ENCODE measurements around the gene HCK. TPM values are rescaled to one million over a fixed set of nuclear protein-coding genes. Genes with fewer than 3 reads are reported as not detected.

The HCK gene
- total RNA-seq, 1 donor from 2014 or later, result not detected

DNA sequence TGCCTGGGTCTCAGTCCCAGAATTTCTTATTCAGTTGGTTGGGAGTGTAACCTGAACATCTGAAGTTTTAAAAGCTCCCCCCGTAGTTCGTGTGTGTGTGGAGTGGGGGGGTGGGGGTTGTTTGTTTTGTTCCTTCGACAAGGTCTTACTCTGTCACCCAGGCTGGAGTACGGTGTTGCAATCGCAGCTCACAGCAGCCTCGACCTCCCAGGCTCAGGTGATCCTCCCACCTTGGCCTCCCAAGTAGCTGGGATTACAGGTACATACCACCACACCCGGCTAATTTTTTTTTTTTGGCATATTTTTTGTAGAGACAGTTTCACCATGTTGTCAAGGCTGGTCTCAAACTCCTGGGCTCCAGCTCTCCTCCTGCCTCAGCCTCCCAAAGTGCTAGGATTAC lies 38.7 kb upstream of the HCK start:
- H3K27ac Mint-ChIP-seq (ENCODE audit: unreplicated experiment), result no peak overlapping the region
- peaks cover 48% of the 10 kb centered on the region for H3K27me3 Mint-ChIP-seq (ENCODE audit: unreplicated experiment)
- no peaks in the 10 kb centered on the region for H3K36me3 Mint-ChIP-seq (ENCODE audit: unreplicated experiment)
- H3K4me1 Mint-ChIP-seq (ENCODE audit: unreplicated experiment), result peaks cover 2% of the 10 kb centered on the region
- no peak for DNase-seq (ENCODE audit: extremely low spot score, unreplicated experiment)
- H3K9me3 Mint-ChIP-seq (ENCODE audit: unreplicated experiment), result no peaks in the 10 kb centered on the region
- no peak overlapping the region for H3K4me3 Mint-ChIP-seq (ENCODE audit: unreplicated experiment)
- TF ChIP-seq CTCF (IDR thresholded peaks at IDR 0.05), result no peak

DNA sequence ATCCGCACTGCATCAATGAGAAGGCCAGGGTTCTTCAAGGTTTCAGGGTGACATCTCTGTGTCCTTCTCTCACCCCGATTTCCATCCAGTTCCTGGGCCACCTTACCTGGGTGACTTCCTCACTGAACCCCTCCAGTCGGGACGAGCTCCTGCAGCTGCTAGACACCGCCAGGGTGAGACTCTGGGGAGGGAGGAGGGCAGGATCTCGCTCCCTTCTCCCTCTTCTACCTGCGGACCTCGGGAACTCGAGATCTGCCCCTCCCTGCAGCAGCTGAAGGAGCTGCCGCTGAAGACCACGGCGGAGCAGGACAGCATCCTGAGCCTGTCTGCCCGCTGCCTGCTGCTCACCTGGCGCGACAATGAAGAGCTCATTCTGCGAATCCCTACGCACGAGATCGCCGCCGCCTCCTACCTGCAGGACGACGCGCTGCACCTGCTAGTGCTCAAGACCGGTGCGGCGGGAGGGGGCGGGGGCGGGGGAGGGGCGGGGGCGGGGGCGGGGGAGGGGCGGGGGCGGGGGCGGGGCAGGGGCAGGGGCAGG lies 34.3 kb upstream of the HCK start:
- peaks cover 74% of the 10 kb centered on the region for H3K27me3 Mint-ChIP-seq (ENCODE audit: unreplicated experiment)
- H3K27ac Mint-ChIP-seq (ENCODE audit: unreplicated experiment), result no peak overlapping the region
- H3K4me3 Mint-ChIP-seq (ENCODE audit: unreplicated experiment), result peak overlapping the region; percentile 54
- no peaks in the 10 kb centered on the region for H3K36me3 Mint-ChIP-seq (ENCODE audit: unreplicated experiment)
- no peak for DNase-seq (ENCODE audit: extremely low spot score, unreplicated experiment)
- TF ChIP-seq CTCF (IDR thresholded peaks at IDR 0.05), result no peak
- no peaks in the 10 kb centered on the region for H3K9me3 Mint-ChIP-seq (ENCODE audit: unreplicated experiment)
- peaks cover 7% of the 10 kb centered on the region for H3K4me1 Mint-ChIP-seq (ENCODE audit: unreplicated experiment)

DNA sequence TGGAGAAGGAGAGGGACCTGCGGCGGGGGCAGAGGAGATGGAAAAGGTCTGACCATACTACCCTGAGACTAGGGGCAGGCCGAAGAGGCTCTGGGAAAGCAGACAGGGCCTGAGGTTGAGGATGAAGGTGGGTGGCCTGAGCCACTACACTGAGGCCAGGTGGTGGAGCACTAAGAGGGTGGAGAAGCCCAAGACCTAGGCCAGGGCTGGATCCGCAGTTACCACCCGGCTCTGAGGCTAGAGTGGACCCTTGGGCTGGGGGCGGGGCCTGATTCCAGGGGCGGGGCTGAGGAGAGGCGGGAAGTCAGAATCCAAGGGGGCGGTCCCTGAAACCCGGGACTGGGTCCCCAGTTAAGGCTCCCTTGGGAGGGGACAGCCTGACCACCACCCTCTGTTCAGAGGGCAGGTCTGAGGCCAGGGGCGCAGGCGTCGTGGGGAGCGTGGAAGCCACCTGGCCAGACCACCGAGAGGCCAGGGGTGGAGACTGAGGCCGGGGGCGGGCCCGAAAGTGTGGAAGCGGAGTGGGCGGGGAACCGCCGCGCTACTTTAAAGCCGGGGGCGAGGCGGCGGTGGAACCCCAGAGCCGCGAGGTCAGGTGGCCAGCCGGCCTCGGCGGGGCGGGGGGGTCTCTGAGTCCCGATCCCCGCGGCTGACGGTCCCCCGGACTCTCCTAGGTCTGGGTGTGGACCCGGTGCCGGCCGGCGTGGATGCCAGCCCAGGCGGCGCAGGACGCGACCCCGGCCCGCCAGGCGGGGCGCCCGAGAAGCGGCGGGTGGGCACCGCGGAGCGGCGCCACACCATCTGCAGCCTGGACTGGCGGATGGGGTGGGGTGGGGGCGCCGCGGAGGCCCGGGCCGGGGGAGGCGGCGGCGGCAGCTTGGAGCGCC lies 33.5 kb upstream of the HCK start:
- no peak overlapping the region for H3K27ac Mint-ChIP-seq (ENCODE audit: unreplicated experiment)
- H3K4me1 Mint-ChIP-seq (ENCODE audit: unreplicated experiment), result peaks cover 7% of the 10 kb centered on the region
- H3K27me3 Mint-ChIP-seq (ENCODE audit: unreplicated experiment), result peaks cover 79% of the 10 kb centered on the region
- DNase-seq (ENCODE audit: extremely low spot score, unreplicated experiment), result no peak
- peak overlapping the region; percentile 74 for H3K4me3 Mint-ChIP-seq (ENCODE audit: unreplicated experiment)
- TF ChIP-seq CTCF (IDR thresholded peaks at IDR 0.05), result no peak
- no peaks in the 10 kb centered on the region for H3K36me3 Mint-ChIP-seq (ENCODE audit: unreplicated experiment)
- H3K9me3 Mint-ChIP-seq (ENCODE audit: unreplicated experiment), result no peaks in the 10 kb centered on the region

- H3K27me3 Mint-ChIP-seq (ENCODE audit: unreplicated experiment), result peaks cover 85% of the 10 kb centered on the region
These were observed 32.9 kb upstream of the HCK start for GRCh38 chr20:32019156-32019510.

More at GRCh38 chr20:32019156-32019510, 32.9 kb upstream of the HCK start:
- Mint-ChIP-seq H3K4me1 (ENCODE audit: unreplicated experiment) (peaks cover 7% of the 10 kb centered on the region), H3K36me3 (ENCODE audit: unreplicated experiment) (no peaks in the 10 kb centered on the region), H3K9me3 (ENCODE audit: unreplicated experiment) (no peaks in the 10 kb centered on the region), H3K4me3 (ENCODE audit: unreplicated experiment) (peak overlapping the region; percentile 63), H3K27ac (ENCODE audit: unreplicated experiment) (no peak overlapping the region)
- TF ChIP-seq CTCF (IDR thresholded peaks at IDR 0.05), result no peak
- DNase-seq (ENCODE audit: extremely low spot score, unreplicated experiment), result no peak
